Endothelial cell of umbilical vein (primary cell): ENCODE results near the gene CPZ. TPM values are rescaled to one million over a fixed set of nuclear protein-coding genes. Genes with fewer than 3 reads are reported as not detected.

ENCODE experiments used
- BruUV-seq: library from RNA; stranded (reverse); fragments of 400-500 nt; replicated peaks from 2 replicates; lab custom pipeline; 2021; lab: Mats Ljungman, UMichigan
- CTCF ChIA-PET: fragments of 300-600, 350-600 bp; sonication (Branson Sonifier 250); formaldehyde crosslinking; loops from one replicate; lab custom pipeline; 2021; ENCODE audit warnings: antibody characterized with exemption, inconsistent platforms; lab: Charles Lee
- POLR2A ChIA-PET: fragments of 300-600, 350-600 bp; sonication (Branson Sonifier 250); formaldehyde crosslinking; loops from one replicate; lab custom pipeline; 2021; ENCODE audit warnings: antibody characterized with exemption, inconsistent platforms; lab: Charles Lee
- DNase-seq: peaks from one replicate; pipeline ENCODE4 v3.0.0-alpha.2; 2011; ENCODE audit warnings: low read depth, low spot score
- FAIRE-seq: peaks from 2 replicates; lab custom pipeline; 2011; peaks lifted over from hg19 to GRCh38; lab: Jason Lieb, UNC
- H2AFZ ChIP-seq: 2 replicates; pipeline ENCODE4 v1.6.0; 2012; ENCODE audit warnings: low read depth, low read length, control low read depth, inconsistent platforms
- H3K27ac ChIP-seq: 2 replicates; pipeline ENCODE4 v1.5.1; 2011; ENCODE audit warnings: low read depth, mild to moderate bottlenecking, control low read depth, low read length, moderate library complexity; ENCODE audit not compliant: insufficient read depth
- H3K27me3 ChIP-seq, 2 experiments: 2 replicates each; pipeline versions ENCODE4 v1.6.0 to v1.6.1; 2011; ENCODE audit warnings: low read length in 2 of 2, mixed read lengths in 1 of 2; ENCODE audit not compliant: control insufficient read depth in 2 of 2, insufficient read depth in 2 of 2
- H3K36me3 ChIP-seq, 2 experiments: 2 replicates in 1 of 2; 3 replicates in 1 of 2; pipeline ENCODE4 v1.5.1; 2011; ENCODE audit warnings: low read length in 2 of 2, mild to moderate bottlenecking in 1 of 2, moderate library complexity in 1 of 2; ENCODE audit not compliant: control insufficient read depth in 2 of 2, insufficient read depth in 2 of 2; ENCODE audit errors: extremely low read depth in 1 of 2
- H3K4me1 ChIP-seq: 3 replicates; pipeline ENCODE4 v1.5.1; 2011; ENCODE audit warnings: mild to moderate bottlenecking, low read length; ENCODE audit not compliant: control insufficient read depth, insufficient read depth; ENCODE audit errors: extremely low read depth
- H3K4me2 ChIP-seq: 2 replicates; pipeline ENCODE4 v1.6.1; 2011; ENCODE audit warnings: low read length, control low read depth, mixed read lengths; ENCODE audit not compliant: insufficient read depth
- H3K4me3 ChIP-seq, 3 experiments: fragments of 200-600 bp in 1 of 3; sonication (generic), shearing (Covaris generic) in 1 of 3; replicated peaks in 1 of 3; 2 replicates each; pipeline ENCODE4 v1.5.1; 2011 to 2016; ENCODE audit warnings: control low read depth in 3 of 3, low read length in 3 of 3, mild to moderate bottlenecking in 2 of 3, inconsistent platforms in 1 of 3, low read depth in 1 of 3, moderate library complexity in 1 of 3; ENCODE audit not compliant: insufficient read depth in 1 of 3
- H3K79me2 ChIP-seq: 2 replicates; pipeline ENCODE4 v1.6.0; 2012; ENCODE audit warnings: low read length, inconsistent platforms; ENCODE audit not compliant: control insufficient read depth, insufficient read depth
- H3K9ac ChIP-seq: replicated peaks from 2 replicates; pipeline ENCODE3; 2011; ENCODE audit warnings: low read length, control low read depth; ENCODE audit not compliant: insufficient read depth; ENCODE audit errors: extremely low read depth
- H3K9me1 ChIP-seq: replicated peaks from 3 replicates; pipeline ENCODE4 v1.6.0; 2011; ENCODE audit warnings: mild to moderate bottlenecking, low read length; ENCODE audit not compliant: control insufficient read depth, insufficient read depth; ENCODE audit errors: extremely low read depth
- H3K9me3 ChIP-seq: replicated peaks from 2 replicates; pipeline ENCODE4 v1.5.1; 2012; ENCODE audit warnings: low read length, inconsistent platforms; ENCODE audit not compliant: control insufficient read depth, insufficient read depth
- H4K20me1 ChIP-seq: replicated peaks from 2 replicates; pipeline ENCODE3; 2011; ENCODE audit warnings: mild to moderate bottlenecking, low read length; ENCODE audit not compliant: control insufficient read depth, insufficient read depth; ENCODE audit errors: extremely low read depth
- CTCF ChIP-seq, 2 donors: IDR thresholded peaks; 1 replicate in 1 of 2; 2 replicates in 1 of 2; pipeline ENCODE4 v1.5.1; 2011; ENCODE audit warnings: low read length in 2 of 2, mild to moderate bottlenecking in 2 of 2, moderate library complexity in 2 of 2, control low read depth in 1 of 2, inconsistent platforms in 1 of 2, low read depth in 1 of 2; ENCODE audit not compliant: insufficient read depth in 1 of 2; ENCODE audit errors: extremely low read depth in 1 of 2
- EZH2 ChIP-seq: IDR thresholded peaks from 2 replicates; pipeline ENCODE4 v1.6.1; 2012; ENCODE audit warnings: borderline replicate concordance, low read depth, mild to moderate bottlenecking, moderate library complexity, low read length, inconsistent platforms; ENCODE audit not compliant: severe bottlenecking
- FOS ChIP-seq: IDR thresholded peaks from 2 replicates; pipeline ENCODE4 v1.6.1; 2011; ENCODE audit warnings: mild to moderate bottlenecking, low read length, moderate library complexity, borderline replicate concordance; ENCODE audit not compliant: insufficient read depth
- GATA2 ChIP-seq: IDR thresholded peaks from 2 replicates; pipeline ENCODE4 v1.7.0; 2011; ENCODE audit warnings: low read depth, mild to moderate bottlenecking, moderate library complexity, mixed read lengths, low read length; ENCODE audit not compliant: insufficient read length, insufficient read depth
- JUN ChIP-seq: IDR thresholded peaks from 2 replicates; pipeline ENCODE4 v1.6.1; 2011; ENCODE audit warnings: borderline replicate concordance, low read depth; ENCODE audit not compliant: insufficient read length, insufficient read depth
- MAX ChIP-seq: IDR thresholded peaks from 2 replicates; pipeline ENCODE4 v1.6.1; 2011; ENCODE audit not compliant: insufficient read depth, insufficient read length
- MYC ChIP-seq: IDR thresholded peaks from one replicate; pipeline ENCODE4 v1.6.1; 2011; ENCODE audit warnings: mild to moderate bottlenecking, low read depth, low read length
- POLR2A ChIP-seq: IDR thresholded peaks from 2 replicates; pipeline ENCODE4 v1.6.1; 2012; ENCODE audit warnings: low read depth, mild to moderate bottlenecking, control low read depth, low read length
- POLR2AphosphoS5 ChIP-seq: IDR thresholded peaks from 2 replicates; pipeline ENCODE4 v1.6.1; 2012; ENCODE audit warnings: low read depth, mild to moderate bottlenecking, control low read depth, low read length, moderate library complexity; ENCODE audit not compliant: insufficient read depth
- dilution Hi-C: fragments of 300-500 bp; cut with MboI; formaldehyde crosslinking; loops from one replicate; pipeline ENCODE4 v1.15.0; 2019; ENCODE audit warnings: low sequenced_read_pairs; ENCODE audit not compliant: extremely low pct_ligation_motif_present
- intact Hi-C: fragments of 100-400 bp; cut with micrococcal nuclease; formaldehyde crosslinking; loops from one replicate; pipeline ENCODE4 v1.10.0; 2022
- polyA plus RNA-seq, 4 experiments: library from polyadenylated mRNA; depleted of rRNA in 3 of 4; stranded (reverse) in 3 of 4; unstranded in 1 of 4; fragments of >200 nt; gene quantifications; 2 replicates each; pipeline versions ENCODE4 v1.2.1 to v1.2.3, GENCODE V29; 2011 to 2012; ENCODE audit warnings: missing spikeins in 1 of 4
- total RNA-seq: library from RNA; stranded (reverse); gene quantifications from 2 replicates; pipeline ENCODE4 v1.2.3, GENCODE V29; 2021

CPZ gene
- total and polyA plus RNA-seq, 2 donors (not counting 3 experiments of a cell fraction or from before 2014, with no cell fraction given), result not detected

DNA sequence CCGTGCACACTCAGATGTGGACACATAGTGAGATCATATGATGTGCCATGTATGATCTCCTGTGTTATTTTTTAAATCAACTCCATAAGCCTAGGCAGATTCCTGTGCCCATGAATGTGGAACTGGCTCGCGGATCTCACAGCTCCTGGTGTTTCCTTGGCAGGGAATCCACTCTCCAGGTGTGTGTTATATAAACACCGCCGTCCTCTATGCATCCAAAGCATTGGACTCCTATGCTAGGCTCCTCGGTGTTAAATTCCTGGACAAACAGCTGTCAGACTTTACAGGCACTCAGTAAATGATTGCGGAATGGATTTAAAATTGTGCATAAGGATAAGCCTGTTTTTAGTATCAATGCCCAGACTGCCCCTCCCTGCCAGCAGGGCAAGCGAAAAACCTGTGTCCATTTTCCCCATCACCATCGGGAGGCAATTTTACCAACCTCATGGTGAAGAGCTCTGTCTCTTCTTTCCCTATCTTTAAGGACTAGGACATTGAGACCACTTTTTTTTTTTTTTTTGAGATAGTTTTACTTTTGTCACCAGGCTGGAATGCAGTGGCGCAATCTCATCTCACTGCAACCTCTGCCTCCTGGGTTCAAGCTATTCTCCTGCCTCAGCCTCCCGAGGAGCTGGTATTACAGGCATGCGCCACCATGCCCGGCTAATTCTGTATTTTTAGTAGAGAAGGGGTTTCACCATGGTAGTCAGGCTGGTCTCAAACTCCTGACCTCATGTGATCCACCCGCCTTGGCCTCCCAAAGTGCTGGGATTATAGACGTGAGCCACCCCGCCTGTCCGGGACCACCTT lies 36.0 kb upstream of the CPZ start:
- H3K9me1 ChIP-seq, result no peaks in the 10 kb centered on the region
- TF ChIP-seq GATA2, result no peak
- no peak for TF ChIP-seq MAX
- TF ChIP-seq CTCF (IDR thresholded peaks at IDR 0.05; ENCODE audit: extremely low read depth in 1 of 2, insufficient read depth in 1 of 2, low read depth in 1 of 2, low read length in 2 of 2), result no peak
- no peak for TF ChIP-seq EZH2
- TF ChIP-seq JUN, result no peak
- TF ChIP-seq FOS, result no peak
- no peak for TF ChIP-seq POLR2A
- no peak for TF ChIP-seq MYC
- no peak for TF ChIP-seq POLR2AphosphoS5
- no peak overlapping the region for H3K9ac ChIP-seq
- no TSS peak for BruUV-seq
- no peaks in the 10 kb centered on the region for H3K27me3 ChIP-seq
- H3K4me1 ChIP-seq, result no peaks in the 10 kb centered on the region
- no peaks in the 10 kb centered on the region for H3K36me3 ChIP-seq
- CTCF ChIA-PET, result no interaction called here
- H3K4me3 ChIP-seq, result no peak overlapping the region
- DNase-seq (no peak), FAIRE-seq (no peak)
- no peak overlapping the region for H3K4me2 ChIP-seq
- H3K9me3 ChIP-seq, result no peaks in the 10 kb centered on the region
- H3K27ac ChIP-seq, result no peak overlapping the region
- no peaks in the 10 kb centered on the region for H4K20me1 ChIP-seq
- POLR2A ChIA-PET, result no interaction called here
- dilution Hi-C loops (no loop called here), intact Hi-C loops (no loop called here)
- H2AFZ ChIP-seq, result no peak overlapping the region
- no peaks in the 10 kb centered on the region for H3K79me2 ChIP-seq
